ENCODE measurements around the gene LPP.

- TF ChIP-seq CTCF (IDR thresholded peaks at IDR 0.05) (no peak), EZH2 (IDR thresholded peaks at IDR 0.05; ENCODE audit: borderline replicate concordance, insufficient read depth, low read depth, low read length, poor library complexity, severe bottlenecking) (no peak)
These were observed 700.8 kb downstream of the LPP start for GRCh38 chr3:188854772-188855149.
